Mammary epithelial cell (primary cell): ENCODE results near the gene SRPK3.

Experiments used
- EZH2 ChIP-seq: IDR thresholded peaks from 2 replicates; pipeline ENCODE4 v1.6.1; 2012; ENCODE audit warnings: low read length, inconsistent platforms, borderline replicate concordance
- TF ChIP-seq, protein P1 (sequence below), 2 donors: IDR thresholded peaks in 1 of 2; conservative IDR thresholded peaks in 1 of 2; 2 replicates each; pipeline ENCODE4 v1.5.1; 2011 to 2012; ENCODE audit warnings: inconsistent platforms in 2 of 2, low read length in 2 of 2, mild to moderate bottlenecking in 2 of 2, control low read depth in 1 of 2, low read depth in 1 of 2; ENCODE audit not compliant: insufficient read depth in 1 of 2; ENCODE audit errors: extremely low read depth in 1 of 2

- TF ChIP-seq, protein P1, sequence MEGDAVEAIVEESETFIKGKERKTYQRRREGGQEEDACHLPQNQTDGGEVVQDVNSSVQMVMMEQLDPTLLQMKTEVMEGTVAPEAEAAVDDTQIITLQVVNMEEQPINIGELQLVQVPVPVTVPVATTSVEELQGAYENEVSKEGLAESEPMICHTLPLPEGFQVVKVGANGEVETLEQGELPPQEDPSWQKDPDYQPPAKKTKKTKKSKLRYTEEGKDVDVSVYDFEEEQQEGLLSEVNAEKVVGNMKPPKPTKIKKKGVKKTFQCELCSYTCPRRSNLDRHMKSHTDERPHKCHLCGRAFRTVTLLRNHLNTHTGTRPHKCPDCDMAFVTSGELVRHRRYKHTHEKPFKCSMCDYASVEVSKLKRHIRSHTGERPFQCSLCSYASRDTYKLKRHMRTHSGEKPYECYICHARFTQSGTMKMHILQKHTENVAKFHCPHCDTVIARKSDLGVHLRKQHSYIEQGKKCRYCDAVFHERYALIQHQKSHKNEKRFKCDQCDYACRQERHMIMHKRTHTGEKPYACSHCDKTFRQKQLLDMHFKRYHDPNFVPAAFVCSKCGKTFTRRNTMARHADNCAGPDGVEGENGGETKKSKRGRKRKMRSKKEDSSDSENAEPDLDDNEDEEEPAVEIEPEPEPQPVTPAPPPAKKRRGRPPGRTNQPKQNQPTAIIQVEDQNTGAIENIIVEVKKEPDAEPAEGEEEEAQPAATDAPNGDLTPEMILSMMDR (conservative IDR thresholded peaks at IDR 0.05 in 1 of 2, IDR thresholded peaks at IDR 0.05 in 1 of 2; ENCODE audit: extremely low read depth in 1 of 2, insufficient read depth in 1 of 2, low read depth in 1 of 2, low read length in 2 of 2) = no peak
- no peak for TF ChIP-seq EZH2
Measured at GRCh38 chrX:153771415-153772315, 9.2 kb upstream of the SRPK3 start.
